ENCODE results near the gene DAPK3.

Gene DAPK3

GRCh38 chr19:3914199-3914598 lies 56.7 kb downstream of the DAPK3 start:
- no peak for TF ChIP-seq CTCF (IDR thresholded peaks at IDR 0.05; ENCODE audit: low read depth, low read length, missing control alignments)
- H3K4me3 ChIP-seq (replicated peaks; ENCODE audit: low read depth, low read length), result no peak overlapping the region
- no peak for DNase-seq (ENCODE audit: extremely low read depth, low read depth)

- H3K4me3 ChIP-seq (replicated peaks; ENCODE audit: low read depth, low read length), result no peak overlapping the region
- DNase-seq (ENCODE audit: extremely low read depth, low read depth), result no peak
- TF ChIP-seq CTCF (IDR thresholded peaks at IDR 0.05; ENCODE audit: low read depth, low read length, missing control alignments), result no peak
Measured at GRCh38 chr19:3910105-3910504, 60.8 kb downstream of the DAPK3 start.

All from HFF-Myc (cell line).